Central memory CD8-positive, alpha-beta T cell (primary cell): ENCODE measurements around the gene GLB1L3.
"Not testable (repeated sequence)": the region's sequence is repeated elsewhere in the genome, so short reads cannot be mapped to it uniquely, and the experiment has no call there.

Experiments used
- ATAC-seq: fragments of 150-1000 bp; cut with Tn5 transposase; replicated peaks from 2 replicates; pipeline ENCODE4 v1.10.0; 2022; ENCODE audit warnings: mild to moderate bottlenecking, moderate FRiP score, moderate number of reproducible peaks; ENCODE audit not compliant: poor library complexity, severe bottlenecking; ENCODE audit errors: extremely low read depth
- DNase-seq, 2 donors: peaks; one replicate each; pipeline ENCODE4 v3.0.0; 2021; ENCODE audit warnings: low spot score in 2 of 2
- H3K27ac Mint-ChIP-seq: one replicate; pipeline ENCODE4 v1.8.0; 2022; ENCODE audit warnings: low read depth, mild to moderate bottlenecking, moderate library complexity, mixed read lengths
- H3K27me3 Mint-ChIP-seq: one replicate; pipeline ENCODE4 v1.8.0; 2022; ENCODE audit warnings: mixed read lengths
- H3K36me3 Mint-ChIP-seq: one replicate; pipeline ENCODE4 v1.8.0; 2022; ENCODE audit warnings: mild to moderate bottlenecking, moderate library complexity, mixed read lengths; ENCODE audit not compliant: insufficient read depth
- H3K4me1 Mint-ChIP-seq: one replicate; pipeline ENCODE4 v1.8.0; 2022; ENCODE audit warnings: mixed read lengths
- H3K4me3 Mint-ChIP-seq: one replicate; pipeline ENCODE4 v1.8.0; 2022; ENCODE audit warnings: mild to moderate bottlenecking, moderate library complexity, mixed read lengths
- H3K9me3 Mint-ChIP-seq: one replicate; pipeline ENCODE4 v1.8.0; 2022; ENCODE audit warnings: mixed read lengths

GLB1L3 gene

GRCh38 chr11:134270250-134270714 is 5.9 kb upstream of the GLB1L3 start:
- Mint-ChIP-seq H3K4me1 (peaks cover 55% of the 10 kb centered on the region), H3K36me3 (peaks cover 7% of the 10 kb centered on the region), H3K4me3 (peak overlapping the region; percentile 66), H3K27ac (peak overlapping the region; percentile 62), H3K27me3 (no peaks in the 10 kb centered on the region), H3K9me3 (no peaks in the 10 kb centered on the region)
- DNase-seq (peak in 1 of 2 donors; percentile 34), ATAC-seq (peak; percentile 84)

- Mint-ChIP-seq H3K36me3 (peaks cover 7% of the 10 kb centered on the region), H3K27me3 (no peaks in the 10 kb centered on the region), H3K4me3 (no peak overlapping the region), H3K9me3 (no peaks in the 10 kb centered on the region), H3K4me1 (peaks cover 55% of the 10 kb centered on the region), H3K27ac (no peak overlapping the region)
- DNase-seq: no peak
- ATAC-seq: no peak
These were observed 4.2 kb upstream of the GLB1L3 start for GRCh38 chr11:134271978-134272377.

GRCh38 chr11:134272381-134273316 is 3.5 kb upstream of the GLB1L3 start:
- Mint-ChIP-seq H3K4me3 (no peak overlapping the region), H3K9me3 (no peaks in the 10 kb centered on the region), H3K4me1 (peaks cover 60% of the 10 kb centered on the region), H3K36me3 (peaks cover 7% of the 10 kb centered on the region), H3K27me3 (no peaks in the 10 kb centered on the region), H3K27ac (no peak overlapping the region)
- ATAC-seq (no peak), DNase-seq (no peak)

- Mint-ChIP-seq H3K27me3 (no peaks in the 10 kb centered on the region), H3K4me1 (peaks cover 55% of the 10 kb centered on the region)
These were observed 2.9 kb upstream of the GLB1L3 start for GRCh38 chr11:134273317-134273712.

GRCh38 chr11:134275188-134275533 is 1.0 kb upstream of the GLB1L3 start:
- Mint-ChIP-seq H3K9me3 (no peaks in the 10 kb centered on the region), H3K4me3 (peak overlapping the region; percentile 96), H3K36me3 (peaks cover 5% of the 10 kb centered on the region), H3K4me1 (peaks cover 47% of the 10 kb centered on the region), H3K27ac (peak overlapping the region; percentile 91), H3K27me3 (no peaks in the 10 kb centered on the region)
- DNase-seq (no peak), ATAC-seq (no peak)

More at GRCh38 chr11:134273317-134273712, 2.9 kb upstream of the GLB1L3 start:
- Mint-ChIP-seq H3K27ac (no peak overlapping the region), H3K36me3 (peaks cover 7% of the 10 kb centered on the region), H3K9me3 (no peaks in the 10 kb centered on the region), H3K4me3 (no peak overlapping the region)
- ATAC-seq: no peak
- DNase-seq: no peak

- Mint-ChIP-seq H3K27ac (peak overlapping the region; percentile 91), H3K4me1 (peaks cover 32% of the 10 kb centered on the region), H3K27me3 (no peaks in the 10 kb centered on the region), H3K36me3 (no peaks in the 10 kb centered on the region), H3K9me3 (no peaks in the 10 kb centered on the region), H3K4me3 (peak overlapping the region; percentile 96)
- ATAC-seq (peak; percentile 10), DNase-seq (no peak)
These were observed 410 bp downstream of the GLB1L3 start for GRCh38 chr11:134276396-134277182.

- peak overlapping the region; percentile 81 for H3K4me3 Mint-ChIP-seq
- DNase-seq (no peak), ATAC-seq (no peak)
- H3K9me3 Mint-ChIP-seq: no peaks in the 10 kb centered on the region
- no peak overlapping the region for H3K27ac Mint-ChIP-seq
- H3K36me3 Mint-ChIP-seq: no peaks in the 10 kb centered on the region
- H3K27me3 Mint-ChIP-seq: no peaks in the 10 kb centered on the region
- H3K4me1 Mint-ChIP-seq: peaks cover 30% of the 10 kb centered on the region
These were observed 1.2 kb downstream of the GLB1L3 start for GRCh38 chr11:134277183-134278001.

- DNase-seq (no peak), ATAC-seq (no peak)
- Mint-ChIP-seq H3K36me3 (no peaks in the 10 kb centered on the region), H3K4me3 (no peak overlapping the region), H3K27ac (no peak overlapping the region), H3K4me1 (peaks cover 26% of the 10 kb centered on the region), H3K27me3 (no peaks in the 10 kb centered on the region), H3K9me3 (no peaks in the 10 kb centered on the region)
These were observed 2.2 kb downstream of the GLB1L3 start for GRCh38 chr11:134278356-134278755.

GRCh38 chr11:134281635-134282034 is 5.5 kb downstream of the GLB1L3 start:
- DNase-seq, H3K4me3 Mint-ChIP-seq, H3K36me3 Mint-ChIP-seq, H3K4me1 Mint-ChIP-seq, ATAC-seq, H3K9me3 Mint-ChIP-seq, H3K27me3 Mint-ChIP-seq, H3K27ac Mint-ChIP-seq: not testable (repeated sequence)

GRCh38 chr11:134282121-134283045 is 6.2 kb downstream of the GLB1L3 start:
- Mint-ChIP-seq H3K36me3 (no peaks in the 10 kb centered on the region), H3K27ac (no peak overlapping the region), H3K9me3 (no peaks in the 10 kb centered on the region), H3K27me3 (no peaks in the 10 kb centered on the region), H3K4me3 (no peak overlapping the region), H3K4me1 (peaks cover under 1% of the 10 kb centered on the region)
- DNase-seq (no peak), ATAC-seq (no peak)

GRCh38 chr11:134283461-134284230 is 7.5 kb downstream of the GLB1L3 start:
- H3K4me1 Mint-ChIP-seq: no peaks in the 10 kb centered on the region
- H3K36me3 Mint-ChIP-seq: no peaks in the 10 kb centered on the region
- DNase-seq: no peak
- H3K9me3 Mint-ChIP-seq: no peaks in the 10 kb centered on the region
- ATAC-seq: no peak
- H3K4me3 Mint-ChIP-seq: no peak overlapping the region
- no peaks in the 10 kb centered on the region for H3K27me3 Mint-ChIP-seq
- no peak overlapping the region for H3K27ac Mint-ChIP-seq
